Calu3 (cell line): ENCODE results near the gene ABCA6. TPM values are rescaled to one million over a fixed set of nuclear protein-coding genes. Genes with fewer than 3 reads are reported as not detected.

ENCODE experiments used
- BruUV-seq: library from RNA; stranded (reverse); fragments of 400-500 nt; replicated peaks from 2 replicates; lab custom pipeline; 2021; lab: Mats Ljungman, UMichigan
- CTCF ChIA-PET: fragments of 300-600 bp; sonication (Branson Sonifier 250); formaldehyde crosslinking; loops from one replicate; lab custom pipeline; 2022; ENCODE audit warnings: antibody characterized with exemption; lab: Charles Lee
- DNase-seq: peaks from one replicate; pipeline ENCODE4 v3.0.0; 2022
- H3K27ac Mint-ChIP-seq: one replicate; pipeline ENCODE4 v1.8.0; 2022; ENCODE audit warnings: mixed read lengths; ENCODE audit not compliant: unreplicated experiment
- H3K27me3 Mint-ChIP-seq: one replicate; pipeline ENCODE4 v1.8.0; 2022; ENCODE audit warnings: mixed read lengths; ENCODE audit not compliant: unreplicated experiment
- H3K36me3 Mint-ChIP-seq: one replicate; pipeline ENCODE4 v1.8.0; 2022; ENCODE audit warnings: mild to moderate bottlenecking, moderate library complexity, mixed read lengths; ENCODE audit not compliant: insufficient read depth, unreplicated experiment
- H3K4me1 Mint-ChIP-seq: one replicate; pipeline ENCODE4 v1.8.0; 2022; ENCODE audit warnings: mild to moderate bottlenecking, low read depth, mixed read lengths; ENCODE audit not compliant: unreplicated experiment
- H3K4me3 Mint-ChIP-seq: one replicate; pipeline ENCODE4 v1.8.0; 2022; ENCODE audit warnings: mild to moderate bottlenecking, low read depth, moderate library complexity, mixed read lengths; ENCODE audit not compliant: unreplicated experiment
- H3K9me3 Mint-ChIP-seq: one replicate; pipeline ENCODE4 v1.8.0; 2022; ENCODE audit warnings: low read depth, mixed read lengths; ENCODE audit not compliant: unreplicated experiment
- intact Hi-C: fragments of 100-400 bp; cut with micrococcal nuclease; formaldehyde crosslinking; loops from one replicate; pipeline ENCODE4 v1.10.0; 2022; ENCODE audit not compliant: unreplicated experiment
- total RNA-seq: library from RNA; stranded (reverse); gene quantifications from 2 replicates; pipeline ENCODE4 v1.2.3, GENCODE V29; 2022
- TF ChIP-seq, protein P1 (sequence below): fragments of 200-600 bp; IDR thresholded peaks from one replicate; pipeline ENCODE4 v1.8.0; 2022; ENCODE audit warnings: antibody characterized with exemption; ENCODE audit not compliant: unreplicated experiment

ABCA6 gene
- total RNA-seq, 1 experiment from 2014 or later = not detected

GRCh38 chr17:69164206-69164605 lies 22.5 kb upstream of the ABCA6 start:
- TF ChIP-seq, protein P1, sequence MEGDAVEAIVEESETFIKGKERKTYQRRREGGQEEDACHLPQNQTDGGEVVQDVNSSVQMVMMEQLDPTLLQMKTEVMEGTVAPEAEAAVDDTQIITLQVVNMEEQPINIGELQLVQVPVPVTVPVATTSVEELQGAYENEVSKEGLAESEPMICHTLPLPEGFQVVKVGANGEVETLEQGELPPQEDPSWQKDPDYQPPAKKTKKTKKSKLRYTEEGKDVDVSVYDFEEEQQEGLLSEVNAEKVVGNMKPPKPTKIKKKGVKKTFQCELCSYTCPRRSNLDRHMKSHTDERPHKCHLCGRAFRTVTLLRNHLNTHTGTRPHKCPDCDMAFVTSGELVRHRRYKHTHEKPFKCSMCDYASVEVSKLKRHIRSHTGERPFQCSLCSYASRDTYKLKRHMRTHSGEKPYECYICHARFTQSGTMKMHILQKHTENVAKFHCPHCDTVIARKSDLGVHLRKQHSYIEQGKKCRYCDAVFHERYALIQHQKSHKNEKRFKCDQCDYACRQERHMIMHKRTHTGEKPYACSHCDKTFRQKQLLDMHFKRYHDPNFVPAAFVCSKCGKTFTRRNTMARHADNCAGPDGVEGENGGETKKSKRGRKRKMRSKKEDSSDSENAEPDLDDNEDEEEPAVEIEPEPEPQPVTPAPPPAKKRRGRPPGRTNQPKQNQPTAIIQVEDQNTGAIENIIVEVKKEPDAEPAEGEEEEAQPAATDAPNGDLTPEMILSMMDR = no peak
- Mint-ChIP-seq H3K27ac (no peak overlapping the region), H3K4me3 (no peak overlapping the region), H3K36me3 (no peaks in the 10 kb centered on the region), H3K27me3 (no peaks in the 10 kb centered on the region), H3K4me1 (no peaks in the 10 kb centered on the region), H3K9me3 (peaks cover 7% of the 10 kb centered on the region)
- intact Hi-C loops = no loop called here
- no peak for DNase-seq
- no TSS peak for BruUV-seq
- CTCF ChIA-PET = no interaction called here

DNA sequence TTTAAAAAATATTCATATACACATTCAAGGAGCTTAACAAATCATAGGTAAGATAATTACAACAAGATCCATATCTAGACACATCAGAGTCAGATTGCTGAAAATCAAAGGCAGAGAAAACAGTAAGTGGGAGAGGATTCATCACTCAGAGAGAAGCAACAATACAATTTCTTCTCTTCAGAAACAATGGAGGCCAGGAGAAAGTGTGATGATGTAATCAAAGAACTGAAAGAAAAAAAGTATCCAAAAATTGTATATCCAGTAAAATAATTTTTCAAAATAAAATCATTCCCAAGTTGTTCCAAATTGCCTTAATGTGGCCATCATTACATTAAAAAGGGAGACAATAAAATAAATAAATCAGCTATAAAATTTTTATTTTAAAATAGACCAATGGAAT lies 17.7 kb upstream of the ABCA6 start:
- no peaks in the 10 kb centered on the region for H3K27me3 Mint-ChIP-seq
- CTCF ChIA-PET = no interaction called here
- no peak for DNase-seq
- TF ChIP-seq, protein P1 = no peak
- H3K4me1 Mint-ChIP-seq = no peaks in the 10 kb centered on the region
- BruUV-seq = no TSS peak
- H3K9me3 Mint-ChIP-seq = no peaks in the 10 kb centered on the region
- intact Hi-C loops = no loop called here
- H3K4me3 Mint-ChIP-seq = no peak overlapping the region
- H3K27ac Mint-ChIP-seq = no peak overlapping the region
- no peaks in the 10 kb centered on the region for H3K36me3 Mint-ChIP-seq

GRCh38 chr17:69154267-69154666 lies 12.6 kb upstream of the ABCA6 start:
- no peak overlapping the region for H3K27ac Mint-ChIP-seq

GRCh38 chr17:69150333-69150732 lies 8.6 kb upstream of the ABCA6 start:
- Mint-ChIP-seq H3K9me3 (peaks cover 4% of the 10 kb centered on the region), H3K27me3 (no peaks in the 10 kb centered on the region), H3K36me3 (no peaks in the 10 kb centered on the region), H3K27ac (no peak overlapping the region), H3K4me3 (no peak overlapping the region), H3K4me1 (no peaks in the 10 kb centered on the region)
- CTCF ChIA-PET = interaction anchor here (0.6 kb wide), 1 partner anchor 1918 kb away, joined by 3 read pairs; no protein-coding TSS in a partner anchor
- BruUV-seq = no TSS peak
- TF ChIP-seq, protein P1 = no peak
- no peak for DNase-seq
- intact Hi-C loops = no loop called here

More at GRCh38 chr17:69154267-69154666, 12.6 kb upstream of the ABCA6 start:
- Mint-ChIP-seq H3K36me3 (no peaks in the 10 kb centered on the region), H3K4me3 (no peak overlapping the region), H3K4me1 (no peaks in the 10 kb centered on the region), H3K9me3 (peaks cover 4% of the 10 kb centered on the region), H3K27me3 (no peaks in the 10 kb centered on the region)
- no peak for DNase-seq
- BruUV-seq = no TSS peak
- TF ChIP-seq, protein P1 = no peak
- intact Hi-C loops = no loop called here
- CTCF ChIA-PET = no interaction called here
